Spinal cord (tissue), 10 donors: Measurements from ENCODE around the gene PSMD2. TPM values are rescaled to one million over a fixed set of nuclear protein-coding genes. Genes with fewer than 3 reads are reported as not detected.

Source experiments
- DNase-seq, 6 donors: peaks; one replicate each; pipeline versions ENCODE4 v3.0.0 to v3.0.0-alpha.2; 2013 to 2015; ENCODE audit warnings: low spot score in 6 of 6, low read depth in 4 of 6
- H3K27ac ChIP-seq: one replicate; pipeline ENCODE4 v1.5.1; 2013; ENCODE audit warnings: low read depth, low read length, control low read depth
- H3K27me3 ChIP-seq: one replicate; pipeline ENCODE4 v1.6.1; 2013; ENCODE audit warnings: low read length; ENCODE audit not compliant: control insufficient read depth, insufficient read depth
- H3K36me3 ChIP-seq: one replicate; pipeline ENCODE4 v1.6.1; 2013; ENCODE audit warnings: low read length; ENCODE audit not compliant: control insufficient read depth, insufficient read depth
- H3K4me1 ChIP-seq: one replicate; pipeline ENCODE4 v1.6.1; 2013; ENCODE audit warnings: low read length; ENCODE audit not compliant: control insufficient read depth, insufficient read depth
- H3K4me3 ChIP-seq: one replicate; pipeline ENCODE4 v1.5.1; 2013; ENCODE audit warnings: low read depth, low read length, control low read depth
- H3K9me3 ChIP-seq: one replicate; pipeline ENCODE4 v1.6.1; 2013; ENCODE audit warnings: low read length; ENCODE audit not compliant: control insufficient read depth, insufficient read depth
- WGBS: methylation state at CpG from one replicate; pipeline ENCODE4 v1.1.5; 2013; ENCODE audit warnings: missing lambda C conversion rate; ENCODE audit not compliant: insufficient coverage; 5-methylcytosine and 5-hydroxymethylcytosine counted together
- polyA plus RNA-seq, 2 donors: library from polyadenylated mRNA; unstranded; fragments of 120-200 nt; gene quantifications; one replicate each; pipeline ENCODE4 v1.2.1, GENCODE V29; 2013; ENCODE audit not compliant: insufficient read length in 2 of 2
- total RNA-seq, 2 donors: library from RNA; depleted of rRNA in 1 of 2; stranded (reverse); fragments of 120-200 nt in 1 of 2; fragments of >200 nt in 1 of 2; gene quantifications; one replicate each; pipeline versions ENCODE4 v1.2.3 to v1.2.4, GENCODE V29; 2013 to 2014
- donor health status: healthy.

PSMD2 gene
- total and polyA plus RNA-seq, 4 donors, result 177 to 275 (median 253) TPM

DNA sequence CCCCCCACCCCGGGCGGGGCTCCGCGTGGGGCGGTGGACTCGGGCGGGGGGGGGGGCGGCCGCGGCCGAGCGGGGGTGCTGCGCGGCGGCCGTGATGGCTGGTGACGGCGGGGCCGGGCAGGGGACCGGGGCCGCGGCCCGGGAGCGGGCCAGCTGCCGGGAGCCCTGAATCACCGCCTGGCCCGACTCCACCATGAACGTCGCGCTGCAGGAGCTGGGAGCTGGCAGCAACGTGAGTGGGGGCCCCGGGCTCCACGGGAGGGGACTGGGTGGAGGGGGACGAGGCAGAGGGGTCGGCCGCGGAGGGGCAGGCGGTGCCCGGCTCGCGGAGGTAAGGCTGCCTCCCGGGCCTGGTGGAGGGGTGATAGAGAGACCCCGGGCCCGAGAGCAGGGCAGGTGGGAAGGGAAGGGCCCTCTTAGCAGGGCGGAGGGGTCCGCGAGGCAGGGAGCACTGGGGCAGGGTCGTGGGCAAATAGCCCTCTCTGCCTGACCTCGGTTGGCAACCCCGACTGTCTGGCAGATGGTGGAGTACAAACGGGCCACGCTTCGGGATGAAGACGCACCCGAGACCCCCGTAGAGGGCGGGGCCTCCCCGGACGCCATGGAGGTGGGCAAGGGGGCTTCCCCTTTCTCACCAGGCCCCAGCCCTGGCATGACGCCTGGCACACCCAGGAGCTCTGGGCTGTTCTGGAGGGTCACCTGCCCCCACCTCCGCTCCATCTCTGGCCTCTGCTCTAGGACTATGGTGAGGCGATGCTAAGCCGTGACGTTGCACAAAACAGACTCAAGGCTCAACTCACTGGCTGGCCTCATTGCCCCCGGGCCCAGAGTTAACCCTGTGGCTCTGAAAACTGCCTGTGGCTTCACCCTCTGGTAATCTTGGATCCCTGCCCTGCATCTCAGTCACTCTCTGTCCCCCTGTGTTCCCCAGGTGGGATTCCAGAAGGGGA lies 22.8 kb upstream of the PSMD2 start, which contains the start of gene ECE2:
Gene ECE2 (plus strand): TSS at position 62 of the 950 bp plus-strand sequence. CDS start 132 bp downstream, at position 194.
- 12% methylated on average over 58 of the region's 65 CpGs for WGBS
- H3K27ac ChIP-seq, result no peak within 1 kb of the TSS

DNA sequence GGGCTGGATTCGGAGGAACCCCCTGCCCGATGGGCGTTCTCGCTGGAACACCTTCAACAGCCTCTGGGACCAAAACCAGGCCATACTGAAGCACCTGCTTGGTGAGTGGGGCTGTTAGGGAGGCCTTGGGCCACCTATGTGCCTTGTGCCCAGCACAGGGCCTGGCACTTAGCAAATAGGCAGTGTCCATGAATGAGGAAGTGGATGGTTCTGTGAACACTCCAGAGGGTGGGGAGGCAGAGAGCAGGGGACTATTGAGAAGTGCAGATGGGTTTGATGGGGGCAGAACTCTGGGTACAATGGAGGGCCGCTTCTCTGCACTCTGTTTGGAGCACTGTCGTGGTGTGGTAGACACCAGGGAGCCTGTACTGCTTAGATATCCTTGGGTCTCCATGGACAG lies 21.7 kb upstream of the PSMD2 start:
- no peak for DNase-seq
- Histone ChIP-seq H3K4me3 (no peak overlapping the region), H3K27me3 (peaks cover 27% of the 10 kb centered on the region), H3K27ac (no peak overlapping the region), H3K4me1 (peaks cover 18% of the 10 kb centered on the region), H3K9me3 (no peaks in the 10 kb centered on the region), H3K36me3 (peaks cover 5% of the 10 kb centered on the region)
- 86% methylated on average over 6 of the region's 6 CpGs for WGBS

More for the DNA sequence above, 22.8 kb upstream of the PSMD2 start, which contains the start of gene ECE2:
- DNase-seq, result peak in 2 of 6 donors; percentile 32 to 38
- Histone ChIP-seq H3K27me3 (peaks cover 27% of the 10 kb centered on the region), H3K36me3 (peaks cover 5% of the 10 kb centered on the region), H3K9me3 (no peaks in the 10 kb centered on the region), H3K4me1 (peaks cover 18% of the 10 kb centered on the region), H3K4me3 (no peak within 1 kb of the TSS)

DNA sequence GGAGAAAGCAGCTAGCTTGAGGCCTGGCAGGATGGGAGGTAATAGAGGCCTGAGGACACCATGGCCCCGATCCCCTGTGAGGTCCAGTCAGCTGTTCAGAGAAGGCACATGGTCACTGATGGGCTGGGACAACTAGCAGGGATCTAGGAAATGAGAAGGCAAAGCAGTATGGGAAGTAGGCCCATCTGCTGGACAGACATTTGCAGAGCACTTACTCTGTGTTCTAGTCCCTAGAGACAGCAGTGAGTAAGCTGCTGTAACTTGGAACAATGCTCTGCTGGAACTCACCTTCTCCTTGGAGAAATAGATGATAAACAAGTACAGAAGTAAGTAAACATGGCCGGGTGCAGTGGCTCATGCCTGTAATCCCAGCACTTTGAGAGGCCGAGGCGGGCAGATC lies 16.1 kb upstream of the PSMD2 start:
- peaks cover 7% of the 10 kb centered on the region for H3K4me1 ChIP-seq
- H3K27me3 ChIP-seq, result no peaks in the 10 kb centered on the region
- no peaks in the 10 kb centered on the region for H3K9me3 ChIP-seq
- DNase-seq, result no peak
- H3K27ac ChIP-seq, result no peak overlapping the region
- 83% methylated on average over 1 of the region's 4 CpGs for WGBS
- peaks cover 2% of the 10 kb centered on the region for H3K36me3 ChIP-seq
- no peak overlapping the region for H3K4me3 ChIP-seq

DNA sequence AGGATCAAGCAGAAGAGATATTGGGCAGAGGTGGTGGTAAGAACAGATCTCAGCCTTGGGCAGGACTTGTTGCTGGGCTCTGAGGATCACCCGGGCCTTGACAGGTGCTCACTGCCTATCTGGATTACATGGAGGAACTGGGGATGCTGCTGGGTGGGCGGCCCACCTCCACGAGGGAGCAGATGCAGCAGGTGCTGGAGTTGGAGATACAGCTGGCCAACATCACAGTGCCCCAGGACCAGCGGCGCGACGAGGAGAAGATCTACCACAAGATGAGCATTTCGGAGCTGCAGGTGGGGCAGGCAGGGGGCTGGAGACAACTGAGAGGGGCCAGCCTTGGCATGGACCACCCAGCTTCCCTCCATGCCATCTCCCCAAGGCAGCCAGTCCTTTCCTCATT lies 15.4 kb upstream of the PSMD2 start:
- peaks cover 7% of the 10 kb centered on the region for H3K4me1 ChIP-seq
- H3K27me3 ChIP-seq, result no peaks in the 10 kb centered on the region
- no peak overlapping the region for H3K4me3 ChIP-seq
- no peaks in the 10 kb centered on the region for H3K9me3 ChIP-seq
- WGBS, result 95% methylated on average over 8 of the region's 8 CpGs
- no peak overlapping the region for H3K27ac ChIP-seq
- DNase-seq, result no peak
- H3K36me3 ChIP-seq, result peaks cover 2% of the 10 kb centered on the region

DNA sequence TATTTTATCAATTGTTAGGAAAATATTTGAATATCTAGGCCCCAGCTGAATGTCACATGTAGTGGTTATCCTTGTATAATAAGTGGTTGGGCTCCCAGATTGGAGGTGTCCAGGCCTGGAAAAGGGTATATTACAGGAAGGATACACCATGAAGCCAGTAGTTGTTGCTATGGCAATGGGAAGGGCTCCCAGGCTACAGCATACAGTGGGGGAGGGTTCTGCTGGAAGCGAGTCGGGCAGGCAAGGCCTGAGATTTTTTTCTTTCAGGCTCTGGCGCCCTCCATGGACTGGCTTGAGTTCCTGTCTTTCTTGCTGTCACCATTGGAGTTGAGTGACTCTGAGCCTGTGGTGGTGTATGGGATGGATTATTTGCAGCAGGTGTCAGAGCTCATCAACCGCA lies 14.3 kb upstream of the PSMD2 start:
- H3K27ac ChIP-seq, result no peak overlapping the region
- WGBS, result 10% methylated on average over 4 of the region's 4 CpGs
- H3K36me3 ChIP-seq, result peaks cover 2% of the 10 kb centered on the region
- DNase-seq, result peak in 5 of 6 donors; percentile 56 to 94 (median 71)
- H3K27me3 ChIP-seq, result peaks cover 3% of the 10 kb centered on the region
- H3K9me3 ChIP-seq, result no peaks in the 10 kb centered on the region
- peaks cover 7% of the 10 kb centered on the region for H3K4me1 ChIP-seq
- H3K4me3 ChIP-seq, result no peak overlapping the region

DNA sequence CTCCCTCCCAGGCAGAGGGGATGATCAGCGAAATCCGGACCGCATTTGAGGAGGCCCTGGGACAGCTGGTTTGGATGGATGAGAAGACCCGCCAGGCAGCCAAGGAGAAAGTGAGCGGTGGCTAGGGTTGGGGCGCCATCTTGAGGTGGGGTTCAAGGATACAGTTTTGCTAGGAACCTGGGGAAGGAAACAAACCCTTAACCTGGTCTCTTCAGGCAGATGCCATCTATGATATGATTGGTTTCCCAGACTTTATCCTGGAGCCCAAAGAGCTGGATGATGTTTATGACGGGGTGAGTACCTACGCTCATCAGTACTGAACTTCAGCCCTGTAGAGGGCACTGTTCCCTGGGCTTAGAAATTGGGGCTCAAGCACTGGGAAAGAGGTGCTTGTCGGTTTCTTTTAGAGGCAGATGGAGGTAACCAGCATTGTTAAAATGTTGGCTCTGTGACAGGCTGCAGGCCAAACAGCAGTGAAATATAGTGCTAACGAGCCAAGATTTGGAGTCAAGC lies 9.6 kb upstream of the PSMD2 start:
- 9% methylated on average over 5 of the region's 10 CpGs for WGBS
- DNase-seq, result peak in 2 of 6 donors; percentile 29 to 60
- H3K27ac ChIP-seq, result no peak overlapping the region
- H3K4me1 ChIP-seq, result peaks cover 6% of the 10 kb centered on the region
- H3K27me3 ChIP-seq, result peaks cover 3% of the 10 kb centered on the region
- H3K4me3 ChIP-seq, result no peak overlapping the region
- H3K9me3 ChIP-seq, result no peaks in the 10 kb centered on the region
- peaks cover 22% of the 10 kb centered on the region for H3K36me3 ChIP-seq

DNA sequence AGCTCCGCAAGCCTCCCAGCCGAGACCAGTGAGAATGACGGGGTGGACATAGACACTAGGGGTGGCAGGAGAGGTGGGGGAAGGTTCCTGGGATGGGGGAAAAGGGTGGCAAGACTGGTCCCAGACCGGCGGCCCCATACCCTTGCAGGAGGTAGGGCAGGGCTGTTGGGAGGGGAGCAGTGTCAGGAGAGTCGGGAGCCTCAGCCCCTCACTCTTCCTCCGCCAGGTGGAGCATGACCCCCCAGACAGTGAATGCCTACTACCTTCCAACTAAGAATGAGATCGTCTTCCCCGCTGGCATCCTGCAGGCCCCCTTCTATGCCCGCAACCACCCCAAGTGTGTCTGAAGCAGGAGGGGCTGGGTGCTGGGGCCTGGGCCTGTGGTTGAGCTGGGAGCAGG lies 8.7 kb upstream of the PSMD2 start:
- Histone ChIP-seq H3K9me3 (no peaks in the 10 kb centered on the region), H3K27ac (no peak overlapping the region), H3K4me3 (no peak overlapping the region), H3K36me3 (peaks cover 22% of the 10 kb centered on the region), H3K27me3 (peaks cover 3% of the 10 kb centered on the region), H3K4me1 (no peaks in the 10 kb centered on the region)
- 80% methylated on average over 6 of the region's 10 CpGs for WGBS
- no peak for DNase-seq

DNA sequence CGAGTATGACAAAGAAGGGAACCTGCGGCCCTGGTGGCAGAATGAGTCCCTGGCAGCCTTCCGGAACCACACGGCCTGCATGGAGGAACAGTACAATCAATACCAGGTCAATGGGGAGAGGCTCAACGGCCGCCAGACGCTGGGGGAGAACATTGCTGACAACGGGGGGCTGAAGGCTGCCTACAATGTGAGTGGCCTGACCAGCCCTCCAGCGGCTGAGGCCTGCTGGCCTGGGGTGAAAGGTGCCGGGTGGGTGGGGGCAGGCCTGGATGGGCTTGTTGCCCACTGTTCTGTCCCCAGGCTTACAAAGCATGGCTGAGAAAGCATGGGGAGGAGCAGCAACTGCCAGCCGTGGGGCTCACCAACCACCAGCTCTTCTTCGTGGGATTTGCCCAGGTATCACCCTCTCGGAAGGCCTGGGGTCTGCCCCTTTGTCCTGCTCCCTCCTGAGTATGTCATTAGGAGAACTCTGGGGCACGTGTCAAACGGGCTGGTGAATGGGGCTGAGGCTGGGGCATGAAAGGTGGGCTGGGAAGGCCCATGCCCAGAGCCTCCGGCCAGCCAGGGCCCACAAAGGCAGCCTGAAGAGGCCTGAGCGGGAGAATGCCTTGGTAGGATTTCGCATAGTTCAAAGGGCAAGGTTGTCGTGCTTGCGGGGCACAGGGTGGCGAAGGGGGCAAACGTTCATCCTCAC lies 7.8 kb upstream of the PSMD2 start:
- no peaks in the 10 kb centered on the region for H3K9me3 ChIP-seq
- no peaks in the 10 kb centered on the region for H3K4me1 ChIP-seq
- H3K4me3 ChIP-seq, result no peak overlapping the region
- H3K27ac ChIP-seq, result no peak overlapping the region
- H3K27me3 ChIP-seq, result peaks cover 3% of the 10 kb centered on the region
- DNase-seq, result no peak
- H3K36me3 ChIP-seq, result peaks cover 22% of the 10 kb centered on the region
- WGBS, result 88% methylated on average over 22 of the region's 22 CpGs

DNA sequence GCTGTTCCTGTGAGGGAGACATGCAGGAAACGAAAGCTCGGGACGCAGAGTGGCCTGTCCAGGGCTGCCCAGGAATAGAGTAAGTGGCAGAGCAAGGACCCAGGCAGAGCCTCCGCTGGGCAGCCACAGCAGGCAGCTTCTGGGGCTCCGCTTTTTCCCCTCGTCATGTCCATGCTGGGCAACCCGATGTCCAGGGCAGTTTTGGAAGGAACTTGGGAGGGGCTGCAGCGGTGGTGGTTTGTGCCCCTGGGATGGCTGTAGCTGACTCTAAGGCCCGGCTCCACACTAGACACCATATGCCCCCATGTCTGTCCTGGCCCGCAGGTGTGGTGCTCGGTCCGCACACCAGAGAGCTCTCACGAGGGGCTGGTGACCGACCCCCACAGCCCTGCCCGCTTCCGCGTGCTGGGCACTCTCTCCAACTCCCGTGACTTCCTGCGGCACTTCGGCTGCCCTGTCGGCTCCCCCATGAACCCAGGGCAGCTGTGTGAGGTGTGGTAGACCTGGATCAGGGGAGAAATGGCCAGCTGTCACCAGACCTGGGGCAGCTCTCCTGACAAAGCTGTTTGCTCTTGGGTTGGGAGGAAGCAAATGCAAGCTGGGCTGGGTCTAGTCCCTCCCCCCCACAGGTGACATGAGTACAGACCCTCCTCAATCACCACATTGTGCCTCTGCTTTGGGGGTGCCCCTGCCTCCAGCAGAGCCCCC lies 7.1 kb upstream of the PSMD2 start:
- 92% methylated on average over 14 of the region's 21 CpGs for WGBS
- no peaks in the 10 kb centered on the region for H3K4me1 ChIP-seq
- no peak overlapping the region for H3K4me3 ChIP-seq
- DNase-seq, result no peak
- H3K27ac ChIP-seq, result no peak overlapping the region
- no peaks in the 10 kb centered on the region for H3K9me3 ChIP-seq
- H3K36me3 ChIP-seq, result peaks cover 22% of the 10 kb centered on the region
- H3K27me3 ChIP-seq, result peaks cover 3% of the 10 kb centered on the region
